CD4-positive, alpha-beta memory T cell (primary cell): ENCODE data around the gene SUGCT. TPM values are rescaled to one million over a fixed set of nuclear protein-coding genes. Genes with fewer than 3 reads are reported as not detected.

Experiments used
- CTCF ChIA-PET: fragments of 350-600 bp; sonication (Branson Sonifier 250); formaldehyde crosslinking; loops from one replicate; lab custom pipeline; 2021; ENCODE audit warnings: inconsistent platforms; ENCODE audit not compliant: partially characterized antibody; lab: Charles Lee
- POLR2A ChIA-PET: fragments of 350-600 bp; sonication (Branson Sonifier 250); formaldehyde crosslinking; loops from one replicate; lab custom pipeline; 2021; ENCODE audit not compliant: partially characterized antibody; lab: Charles Lee
- DNase-seq, 5 donors: peaks; one replicate each; pipeline versions ENCODE4 v3.0.0 to v3.0.0-alpha.2; 2020 to 2022; ENCODE audit warnings: mixed read lengths in 1 of 5
- H3K27ac ChIP-seq: one replicate; pipeline ENCODE4 v1.7.0; 2013; ENCODE audit warnings: low read depth, low read length
- H3K27me3 ChIP-seq: 2 replicates; pipeline ENCODE4 v1.7.0; 2013; ENCODE audit warnings: mild to moderate bottlenecking, low read length, moderate library complexity; ENCODE audit not compliant: insufficient read depth
- H3K36me3 ChIP-seq: 2 replicates; pipeline ENCODE4 v1.7.0; 2013; ENCODE audit warnings: mild to moderate bottlenecking, low read length, moderate library complexity; ENCODE audit not compliant: insufficient read depth
- H3K4me1 ChIP-seq: 2 replicates; pipeline ENCODE4 v1.7.0; 2013; ENCODE audit warnings: mild to moderate bottlenecking, low read length, moderate library complexity; ENCODE audit not compliant: insufficient read depth
- H3K4me3 ChIP-seq, 2 donors: one replicate each; pipeline ENCODE4 v1.7.0; 2013; ENCODE audit warnings: low read length in 2 of 2, mild to moderate bottlenecking in 1 of 2
- H3K9me3 ChIP-seq, 2 donors: one replicate each; pipeline ENCODE4 v1.7.0; 2013; ENCODE audit warnings: low read length in 2 of 2, control low read depth in 1 of 2; ENCODE audit not compliant: control insufficient read depth in 1 of 2
- H3K27ac Mint-ChIP-seq, 7 donors: one replicate each; pipeline ENCODE4 v1.8.0; 2020 to 2021; ENCODE audit warnings: mixed read lengths in 7 of 7, mild to moderate bottlenecking in 6 of 7, inconsistent platforms in 3 of 7, moderate library complexity in 3 of 7
- H3K27me3 Mint-ChIP-seq, 2 donors: one replicate each; pipeline ENCODE4 v1.8.0; 2020 to 2021; ENCODE audit warnings: mixed read lengths in 2 of 2
- H3K36me3 Mint-ChIP-seq, 2 donors: one replicate each; pipeline ENCODE4 v1.8.0; 2020 to 2021; ENCODE audit warnings: mixed read lengths in 2 of 2, inconsistent platforms in 1 of 2, mild to moderate bottlenecking in 1 of 2
- H3K4me1 Mint-ChIP-seq, 4 donors: one replicate each; pipeline ENCODE4 v1.8.0; 2020 to 2021; ENCODE audit warnings: mixed read lengths in 4 of 4, mild to moderate bottlenecking in 1 of 4
- H3K4me3 Mint-ChIP-seq, 8 donors: one replicate each; pipeline ENCODE4 v1.8.0; 2020 to 2021; ENCODE audit warnings: mixed read lengths in 8 of 8, mild to moderate bottlenecking in 7 of 8, moderate library complexity in 6 of 8, inconsistent platforms in 3 of 8
- H3K9me3 Mint-ChIP-seq, 8 donors: one replicate each; pipeline ENCODE4 v1.8.0; 2020 to 2021; ENCODE audit warnings: mixed read lengths in 8 of 8, mild to moderate bottlenecking in 5 of 8, inconsistent platforms in 3 of 8, moderate library complexity in 1 of 8
- intact Hi-C: fragments of 100-400 bp; cut with micrococcal nuclease; formaldehyde crosslinking; loops from one replicate; pipeline ENCODE4 v1.15.1; 2023
- polyA plus RNA-seq, 2 donors: library from polyadenylated mRNA; unstranded; fragments of 300-500 nt; fragmentation: Illumina TruSeq; gene quantifications; one replicate each; pipeline ENCODE4 v1.2.3, GENCODE V29; 2021
- total RNA-seq, 2 experiments: library from RNA; stranded (reverse); gene quantifications; one replicate each; pipeline ENCODE4 v1.2.3, GENCODE V29; 2021

SUGCT gene
- total and polyA plus RNA-seq, 4 experiments from 2014 or later, result 0.41 to 4.4 (median 1.2) TPM

DNA sequence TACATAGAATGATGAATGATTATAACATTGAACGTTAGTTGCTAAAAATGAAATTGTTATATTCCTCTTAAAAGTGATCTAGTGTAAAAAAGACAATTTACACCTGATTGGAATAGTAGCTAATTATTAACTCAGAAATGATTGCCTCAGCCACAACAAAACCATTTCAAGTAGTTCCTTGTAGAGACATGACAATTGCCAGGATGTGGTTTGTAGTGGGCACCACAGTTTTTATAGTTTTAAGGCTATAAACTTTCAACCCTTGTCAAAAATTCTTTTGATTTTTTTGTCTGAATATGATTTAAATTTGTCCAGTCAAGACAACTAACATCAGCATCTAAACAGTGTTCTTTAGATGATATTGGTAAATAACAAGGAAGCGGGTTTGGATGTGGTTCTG, 145.2 kb downstream of the SUGCT start:
- no peak overlapping the region for H3K4me3 Mint-ChIP-seq
- no peaks in the 10 kb centered on the region for H3K4me1 Mint-ChIP-seq
- POLR2A ChIA-PET, result no interaction called here
- Histone ChIP-seq H3K36me3 (no peaks in the 10 kb centered on the region), H3K9me3 (no peaks in the 10 kb centered on the region), H3K4me1 (no peaks in the 10 kb centered on the region), H3K27ac (no peak overlapping the region), H3K4me3 (no peak overlapping the region), H3K27me3 (no peaks in the 10 kb centered on the region)
- intact Hi-C loops, result no loop called here
- H3K27ac Mint-ChIP-seq, result no peak overlapping the region
- CTCF ChIA-PET, result no interaction called here
- H3K36me3 Mint-ChIP-seq, result no peaks in the 10 kb centered on the region
- H3K9me3 Mint-ChIP-seq, result peaks cover 2 to 15% (median 7%) of the 10 kb centered on the region in 8 donors
- DNase-seq, result no peak
- H3K27me3 Mint-ChIP-seq, result peaks cover 1% of the 10 kb centered on the region in 2 donors

- no peak overlapping the region for H3K4me3 Mint-ChIP-seq
- ChIA-PET CTCF (no interaction called here), POLR2A (no interaction called here)
- intact Hi-C loops, result no loop called here
- Histone ChIP-seq H3K9me3 (no peaks in the 10 kb centered on the region), H3K36me3 (no peaks in the 10 kb centered on the region), H3K27ac (no peak overlapping the region), H3K27me3 (no peaks in the 10 kb centered on the region), H3K4me3 (no peak overlapping the region), H3K4me1 (no peaks in the 10 kb centered on the region)
- H3K27ac Mint-ChIP-seq, result no peak overlapping the region
- no peaks in the 10 kb centered on the region for H3K36me3 Mint-ChIP-seq
- peaks cover 1% of the 10 kb centered on the region in 2 donors for H3K27me3 Mint-ChIP-seq
- H3K4me1 Mint-ChIP-seq, result no peaks in the 10 kb centered on the region
- peaks cover 2 to 14% (median 7%) of the 10 kb centered on the region in 8 donors for H3K9me3 Mint-ChIP-seq
- no peak for DNase-seq
These were observed 148.1 kb downstream of the SUGCT start for GRCh38 chr7:40282858-40283257.

GRCh38 chr7:40283391-40283790, 148.6 kb downstream of the SUGCT start:
- ChIA-PET CTCF (no interaction called here), POLR2A (no interaction called here)
- H3K9me3 ChIP-seq, result no peaks in the 10 kb centered on the region
- H3K27ac ChIP-seq, result no peak overlapping the region
- no peak for DNase-seq
- no peaks in the 10 kb centered on the region for H3K27me3 ChIP-seq
- intact Hi-C loops, result no loop called here
- H3K4me1 ChIP-seq, result no peaks in the 10 kb centered on the region
- Mint-ChIP-seq H3K9me3 (peaks cover 2 to 14% (median 7%) of the 10 kb centered on the region in 8 donors), H3K4me3 (no peak overlapping the region), H3K27ac (no peak overlapping the region), H3K36me3 (no peaks in the 10 kb centered on the region), H3K4me1 (no peaks in the 10 kb centered on the region), H3K27me3 (peaks cover 0 to 1% of the 10 kb centered on the region in 2 donors)
- no peak overlapping the region for H3K4me3 ChIP-seq
- no peaks in the 10 kb centered on the region for H3K36me3 ChIP-seq

DNA sequence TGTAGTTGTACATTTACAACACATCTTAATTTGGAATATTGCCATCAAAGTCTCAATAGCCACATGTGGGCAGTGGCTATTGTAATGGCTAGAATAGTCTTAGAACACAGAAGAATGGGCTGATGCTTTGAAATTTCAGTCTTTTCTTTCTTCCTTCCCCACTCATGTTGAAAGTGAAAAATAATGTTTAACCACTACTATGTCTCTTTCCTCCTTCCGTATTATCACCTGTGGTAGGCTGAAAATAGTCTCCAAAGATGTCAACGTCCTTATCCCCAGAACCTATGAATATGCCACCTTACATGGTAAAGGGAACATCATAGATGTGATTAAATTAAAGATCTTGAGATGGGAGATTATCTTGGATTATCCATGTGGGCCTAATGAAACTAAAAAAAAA, 154.0 kb downstream of the SUGCT start:
- Histone ChIP-seq H3K9me3 (no peaks in the 10 kb centered on the region), H3K4me3 (no peak overlapping the region), H3K27me3 (no peaks in the 10 kb centered on the region), H3K4me1 (no peaks in the 10 kb centered on the region), H3K27ac (no peak overlapping the region), H3K36me3 (no peaks in the 10 kb centered on the region)
- H3K4me1 Mint-ChIP-seq, result no peaks in the 10 kb centered on the region
- no peak overlapping the region for H3K27ac Mint-ChIP-seq
- POLR2A ChIA-PET, result no interaction called here
- intact Hi-C loops, result no loop called here
- H3K36me3 Mint-ChIP-seq, result peaks cover 0 to 3% of the 10 kb centered on the region in 2 donors
- CTCF ChIA-PET, result no interaction called here
- peaks cover 0 to 4% (median 2%) of the 10 kb centered on the region in 8 donors for H3K9me3 Mint-ChIP-seq
- DNase-seq, result no peak
- no peak overlapping the region for H3K4me3 Mint-ChIP-seq
- H3K27me3 Mint-ChIP-seq, result no peaks in the 10 kb centered on the region

DNA sequence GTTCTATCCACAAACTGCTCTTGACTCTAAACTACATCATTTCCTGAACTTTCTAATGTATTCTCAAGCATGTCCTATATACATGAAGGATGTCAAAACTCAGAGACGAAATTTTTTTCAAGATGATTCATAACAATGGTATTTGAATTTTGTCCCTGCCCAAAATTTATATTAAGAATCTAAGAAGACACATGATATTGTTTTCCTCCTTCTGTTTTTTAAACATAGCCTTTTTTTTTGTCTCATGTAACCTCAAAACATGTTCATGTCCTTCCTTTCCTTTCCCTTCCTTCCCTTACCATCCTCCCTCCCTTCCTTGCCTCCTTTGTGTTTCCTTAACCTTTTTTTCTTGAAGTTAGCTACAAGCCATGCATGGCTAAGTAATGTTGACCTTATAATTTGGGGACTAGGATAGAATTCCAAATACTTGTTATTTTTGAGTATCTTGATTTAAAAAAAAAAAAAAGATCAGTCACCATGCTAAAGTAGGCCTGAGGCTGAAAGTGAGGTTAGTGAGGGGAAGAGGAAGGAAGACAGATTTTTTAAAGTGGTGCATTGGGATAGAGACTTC, 163.0 kb downstream of the SUGCT start:
- peaks cover 0 to 2% of the 10 kb centered on the region in 2 donors for H3K27me3 Mint-ChIP-seq
- peaks cover 0 to 2% (median 0%) of the 10 kb centered on the region in 4 donors for H3K4me1 Mint-ChIP-seq
- H3K36me3 Mint-ChIP-seq, result no peaks in the 10 kb centered on the region
- Histone ChIP-seq H3K36me3 (no peaks in the 10 kb centered on the region), H3K27ac (no peak overlapping the region), H3K4me1 (no peaks in the 10 kb centered on the region), H3K27me3 (no peaks in the 10 kb centered on the region), H3K4me3 (no peak overlapping the region), H3K9me3 (no peaks in the 10 kb centered on the region)
- H3K27ac Mint-ChIP-seq, result no peak overlapping the region
- intact Hi-C loops, result no loop called here
- no peak overlapping the region for H3K4me3 Mint-ChIP-seq
- POLR2A ChIA-PET, result no interaction called here
- H3K9me3 Mint-ChIP-seq, result peaks cover 0 to 3% (median 0%) of the 10 kb centered on the region in 8 donors
- CTCF ChIA-PET, result no interaction called here
- no peak for DNase-seq

- ChIA-PET CTCF (no interaction called here), POLR2A (no interaction called here)
- no peaks in the 10 kb centered on the region for H3K27me3 ChIP-seq
- H3K27ac ChIP-seq, result no peak overlapping the region
- H3K27ac Mint-ChIP-seq, result no peak overlapping the region
- H3K4me3 Mint-ChIP-seq, result no peak overlapping the region
- intact Hi-C loops, result no loop called here
- no peaks in the 10 kb centered on the region for H3K9me3 ChIP-seq
- no peaks in the 10 kb centered on the region for H3K36me3 Mint-ChIP-seq
- DNase-seq, result no peak
- H3K4me1 Mint-ChIP-seq, result peaks cover 0 to 2% (median 0%) of the 10 kb centered on the region in 4 donors
- H3K27me3 Mint-ChIP-seq, result peaks cover 0 to 2% of the 10 kb centered on the region in 2 donors
- no peaks in the 10 kb centered on the region for H3K4me1 ChIP-seq
- H3K36me3 ChIP-seq, result no peaks in the 10 kb centered on the region
- H3K9me3 Mint-ChIP-seq, result peaks cover 0 to 3% (median 0%) of the 10 kb centered on the region in 8 donors
- no peak overlapping the region for H3K4me3 ChIP-seq
These were observed 163.6 kb downstream of the SUGCT start for GRCh38 chr7:40298421-40298820.

DNA sequence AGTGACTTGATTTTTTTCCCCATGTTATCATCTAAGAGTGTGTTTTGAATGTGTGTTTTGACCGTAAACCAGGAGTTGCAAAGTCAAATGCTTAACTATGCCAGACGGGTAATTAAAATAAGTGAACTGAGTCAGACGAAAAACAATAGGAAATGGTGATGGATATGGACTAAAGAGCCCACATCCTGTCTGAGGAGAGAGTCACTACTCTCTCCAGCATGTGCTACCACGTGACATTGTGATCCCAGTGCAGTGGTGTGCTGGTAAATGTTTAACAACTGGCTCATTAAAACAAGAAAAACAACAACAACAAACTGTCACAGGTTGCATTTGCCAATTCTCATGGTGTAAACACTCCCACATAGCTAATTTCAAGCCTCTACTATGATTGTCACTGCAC, 164.3 kb downstream of the SUGCT start:
- Histone ChIP-seq H3K4me1 (no peaks in the 10 kb centered on the region), H3K9me3 (no peaks in the 10 kb centered on the region), H3K27me3 (no peaks in the 10 kb centered on the region), H3K4me3 (no peak overlapping the region), H3K27ac (no peak overlapping the region), H3K36me3 (no peaks in the 10 kb centered on the region)
- H3K9me3 Mint-ChIP-seq, result peaks cover 0 to 3% (median 0%) of the 10 kb centered on the region in 8 donors
- POLR2A ChIA-PET, result no interaction called here
- H3K4me3 Mint-ChIP-seq, result no peak overlapping the region
- H3K36me3 Mint-ChIP-seq, result no peaks in the 10 kb centered on the region
- DNase-seq, result no peak
- H3K4me1 Mint-ChIP-seq, result peaks cover 0 to 2% (median 0%) of the 10 kb centered on the region in 4 donors
- CTCF ChIA-PET, result no interaction called here
- intact Hi-C loops, result no loop called here
- H3K27ac Mint-ChIP-seq, result no peak overlapping the region
- H3K27me3 Mint-ChIP-seq, result peaks cover 0 to 2% of the 10 kb centered on the region in 2 donors
